ENCODE data around the gene DBNDD1. TPM values are rescaled to one million over a fixed set of nuclear protein-coding genes. Genes with fewer than 3 reads are reported as not detected.

The DBNDD1 gene
- total and polyA plus RNA-seq, 2 experiments from 2014 or later: 5.5 to 18.2 TPM

DNA sequence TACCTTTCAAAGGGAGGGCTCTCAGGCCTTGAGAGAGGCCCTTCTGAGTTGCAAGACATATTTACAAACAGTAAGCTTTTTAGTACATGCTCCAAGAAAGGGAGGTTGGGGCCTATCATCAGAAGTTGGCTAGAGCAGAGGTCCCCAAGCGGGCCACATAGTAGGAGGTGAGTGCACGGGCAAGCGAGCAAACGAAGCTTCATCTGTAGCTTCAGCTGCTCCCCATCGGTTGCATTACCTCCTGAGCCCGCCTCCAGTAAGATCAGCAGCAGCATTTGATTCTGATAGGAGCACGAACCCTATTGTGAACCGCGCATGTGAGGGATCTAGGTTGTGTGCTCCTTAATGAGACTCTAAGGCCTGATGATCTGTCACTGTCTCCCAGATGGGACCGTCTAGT, 31.7 kb upstream of the DBNDD1 start:
- H3K4me1 ChIP-seq (ENCODE audit: insufficient read depth): peaks cover 14% of the 10 kb centered on the region
- H4K20me1 ChIP-seq (ENCODE audit: insufficient read depth, poor library complexity, severe bottlenecking): no peaks in the 10 kb centered on the region
- H3K79me2 ChIP-seq: no peaks in the 10 kb centered on the region
- H3K27me3 ChIP-seq: no peaks in the 10 kb centered on the region
- DNase-seq (ENCODE audit: low spot score): no peak
- no peaks in the 10 kb centered on the region for H3K36me3 ChIP-seq (replicated peaks; ENCODE audit: insufficient read depth, low read depth)
- no peak overlapping the region for H3K4me2 ChIP-seq
- TF ChIP-seq EZH2 (IDR thresholded peaks at IDR 0.05; ENCODE audit: borderline replicate concordance) (no peak), EZH2phosphoT487 (IDR thresholded peaks at IDR 0.05; ENCODE audit: low read depth, severe bottlenecking, unreplicated experiment) (no peak)
- TF ChIP-seq, protein P1, sequence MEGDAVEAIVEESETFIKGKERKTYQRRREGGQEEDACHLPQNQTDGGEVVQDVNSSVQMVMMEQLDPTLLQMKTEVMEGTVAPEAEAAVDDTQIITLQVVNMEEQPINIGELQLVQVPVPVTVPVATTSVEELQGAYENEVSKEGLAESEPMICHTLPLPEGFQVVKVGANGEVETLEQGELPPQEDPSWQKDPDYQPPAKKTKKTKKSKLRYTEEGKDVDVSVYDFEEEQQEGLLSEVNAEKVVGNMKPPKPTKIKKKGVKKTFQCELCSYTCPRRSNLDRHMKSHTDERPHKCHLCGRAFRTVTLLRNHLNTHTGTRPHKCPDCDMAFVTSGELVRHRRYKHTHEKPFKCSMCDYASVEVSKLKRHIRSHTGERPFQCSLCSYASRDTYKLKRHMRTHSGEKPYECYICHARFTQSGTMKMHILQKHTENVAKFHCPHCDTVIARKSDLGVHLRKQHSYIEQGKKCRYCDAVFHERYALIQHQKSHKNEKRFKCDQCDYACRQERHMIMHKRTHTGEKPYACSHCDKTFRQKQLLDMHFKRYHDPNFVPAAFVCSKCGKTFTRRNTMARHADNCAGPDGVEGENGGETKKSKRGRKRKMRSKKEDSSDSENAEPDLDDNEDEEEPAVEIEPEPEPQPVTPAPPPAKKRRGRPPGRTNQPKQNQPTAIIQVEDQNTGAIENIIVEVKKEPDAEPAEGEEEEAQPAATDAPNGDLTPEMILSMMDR (IDR thresholded peaks at IDR 0.05; ENCODE audit: poor library complexity): no peak
- H3K9me3 ChIP-seq (ENCODE audit: low read depth): no peaks in the 10 kb centered on the region
- no peak overlapping the region for H3K27ac ChIP-seq
- no peaks in the 10 kb centered on the region for H3K9me2 ChIP-seq (replicated peaks; ENCODE audit: insufficient read depth)
- no peak overlapping the region for H2AFZ ChIP-seq
- no peak overlapping the region for H3K4me3 ChIP-seq
- 88% methylated on average over 10 of the region's 10 CpGs for WGBS (ENCODE audit: low lambda C conversion rate, missing lambda C conversion rate)

DNA sequence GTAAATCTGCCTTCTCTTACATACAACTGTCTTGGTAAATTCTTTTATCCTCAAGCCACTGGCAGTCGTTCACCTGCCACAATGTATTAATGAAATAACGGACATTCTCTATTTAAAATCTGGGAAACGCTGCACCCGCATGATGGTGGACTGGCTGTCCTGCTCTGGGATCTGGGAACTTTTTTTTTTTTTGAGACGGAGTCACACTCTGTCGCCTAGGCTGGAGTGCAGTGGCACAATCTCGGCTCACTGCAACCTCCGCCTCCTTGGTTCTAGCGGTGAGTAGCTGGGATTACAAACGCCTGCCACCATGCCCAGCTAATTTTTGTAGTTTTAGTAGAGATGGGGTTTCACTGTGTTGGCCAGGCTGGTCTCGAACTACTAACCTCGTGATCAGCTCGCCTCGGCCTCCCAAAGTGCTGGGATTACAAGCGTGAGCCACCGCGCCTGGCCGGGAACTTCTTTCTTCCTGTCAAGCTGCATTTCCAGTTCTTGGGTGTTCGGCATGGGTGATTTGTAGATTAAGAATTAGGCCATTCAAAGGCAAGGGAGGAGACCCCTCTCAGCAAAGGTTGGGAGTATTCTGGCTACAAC, 29.6 kb upstream of the DBNDD1 start:
- H3K4me2 ChIP-seq: no peak overlapping the region
- H3K36me3 ChIP-seq (replicated peaks; ENCODE audit: insufficient read depth, low read depth): no peaks in the 10 kb centered on the region
- H3K4me1 ChIP-seq (ENCODE audit: insufficient read depth): peaks cover 18% of the 10 kb centered on the region
- no peaks in the 10 kb centered on the region for H3K9me3 ChIP-seq (ENCODE audit: low read depth)
- no peak overlapping the region for H3K4me3 ChIP-seq
- H3K27me3 ChIP-seq: no peaks in the 10 kb centered on the region
- 93% methylated on average over 19 of the region's 19 CpGs for WGBS (ENCODE audit: low lambda C conversion rate, missing lambda C conversion rate)
- no peak for DNase-seq (ENCODE audit: low spot score)
- no peak overlapping the region for H2AFZ ChIP-seq
- H4K20me1 ChIP-seq (ENCODE audit: insufficient read depth, poor library complexity, severe bottlenecking): no peaks in the 10 kb centered on the region
- H3K9me2 ChIP-seq (replicated peaks; ENCODE audit: insufficient read depth): no peaks in the 10 kb centered on the region
- H3K27ac ChIP-seq: no peak overlapping the region
- no peaks in the 10 kb centered on the region for H3K79me2 ChIP-seq
- TF ChIP-seq EZH2 (IDR thresholded peaks at IDR 0.05; ENCODE audit: borderline replicate concordance): no peak
- TF ChIP-seq EZH2phosphoT487 (IDR thresholded peaks at IDR 0.05; ENCODE audit: low read depth, severe bottlenecking, unreplicated experiment): no peak
- TF ChIP-seq, protein P1 (IDR thresholded peaks at IDR 0.05; ENCODE audit: poor library complexity): no peak

DNA sequence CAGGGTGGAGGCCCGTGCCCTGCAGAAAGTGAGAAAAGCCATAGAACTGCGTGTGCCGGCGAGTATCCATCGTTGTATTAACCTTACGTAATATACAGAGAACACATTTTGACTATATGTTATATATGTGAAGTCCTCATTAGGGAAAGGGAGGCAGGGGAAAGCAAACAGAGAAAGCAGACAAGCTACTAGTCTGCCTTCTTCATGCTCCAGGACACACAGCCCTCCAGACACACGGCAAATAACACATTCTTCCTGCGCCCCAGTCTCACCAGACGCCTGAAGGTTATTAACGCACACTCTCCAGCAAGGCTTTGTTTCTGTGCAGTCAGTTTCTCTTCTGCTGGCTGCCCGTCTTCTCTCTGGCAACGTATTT, 29.1 kb upstream of the DBNDD1 start:
- Histone ChIP-seq H3K79me2 (no peaks in the 10 kb centered on the region), H3K4me3 (no peak overlapping the region), H3K4me1 (ENCODE audit: insufficient read depth) (peaks cover 18% of the 10 kb centered on the region), H3K9me2 (replicated peaks; ENCODE audit: insufficient read depth) (no peaks in the 10 kb centered on the region), H3K36me3 (replicated peaks; ENCODE audit: insufficient read depth, low read depth) (no peaks in the 10 kb centered on the region), H3K4me2 (no peak overlapping the region), H3K27ac (no peak overlapping the region), H3K27me3 (no peaks in the 10 kb centered on the region), H2AFZ (no peak overlapping the region), H3K9me3 (ENCODE audit: low read depth) (no peaks in the 10 kb centered on the region), H4K20me1 (ENCODE audit: insufficient read depth, poor library complexity, severe bottlenecking) (no peaks in the 10 kb centered on the region)
- 84% methylated on average over 12 of the region's 12 CpGs for WGBS (ENCODE audit: low lambda C conversion rate, missing lambda C conversion rate)
- TF ChIP-seq EZH2phosphoT487 (IDR thresholded peaks at IDR 0.05; ENCODE audit: low read depth, severe bottlenecking, unreplicated experiment): no peak
- no peak for TF ChIP-seq EZH2 (IDR thresholded peaks at IDR 0.05; ENCODE audit: borderline replicate concordance)
- TF ChIP-seq, protein P1 (IDR thresholded peaks at IDR 0.05; ENCODE audit: poor library complexity): no peak
- DNase-seq (ENCODE audit: low spot score): no peak

All from hepatocyte (in vitro differentiated cells).